Peyer's patch (tissue), 4 donors: Measurements from ENCODE around the gene MXRA8.

ENCODE experiments used
- POLR2A ChIP-seq, 2 donors: fragments of 450-650 bp; IDR thresholded peaks; one replicate each; pipeline ENCODE4 v1.5.1; 2017; ENCODE audit warnings: antibody characterized with exemption in 2 of 2, mild to moderate bottlenecking in 2 of 2, moderate library complexity in 2 of 2
- TF ChIP-seq, protein P1 (sequence below), 6 experiments: fragments of 450-650 bp in 4 of 6; fragments of 200-600 bp in 2 of 6; sonication (generic) in 1 of 6; IDR thresholded peaks; one replicate each; pipeline ENCODE4 v1.5.1; 2017 to 2019; ENCODE audit warnings: antibody characterized with exemption in 6 of 6, mild to moderate bottlenecking in 3 of 6, moderate library complexity in 1 of 6

GRCh38 chr1:1376551-1377226 is 18.3 kb upstream of the MXRA8 start:
- TF ChIP-seq, protein P1, sequence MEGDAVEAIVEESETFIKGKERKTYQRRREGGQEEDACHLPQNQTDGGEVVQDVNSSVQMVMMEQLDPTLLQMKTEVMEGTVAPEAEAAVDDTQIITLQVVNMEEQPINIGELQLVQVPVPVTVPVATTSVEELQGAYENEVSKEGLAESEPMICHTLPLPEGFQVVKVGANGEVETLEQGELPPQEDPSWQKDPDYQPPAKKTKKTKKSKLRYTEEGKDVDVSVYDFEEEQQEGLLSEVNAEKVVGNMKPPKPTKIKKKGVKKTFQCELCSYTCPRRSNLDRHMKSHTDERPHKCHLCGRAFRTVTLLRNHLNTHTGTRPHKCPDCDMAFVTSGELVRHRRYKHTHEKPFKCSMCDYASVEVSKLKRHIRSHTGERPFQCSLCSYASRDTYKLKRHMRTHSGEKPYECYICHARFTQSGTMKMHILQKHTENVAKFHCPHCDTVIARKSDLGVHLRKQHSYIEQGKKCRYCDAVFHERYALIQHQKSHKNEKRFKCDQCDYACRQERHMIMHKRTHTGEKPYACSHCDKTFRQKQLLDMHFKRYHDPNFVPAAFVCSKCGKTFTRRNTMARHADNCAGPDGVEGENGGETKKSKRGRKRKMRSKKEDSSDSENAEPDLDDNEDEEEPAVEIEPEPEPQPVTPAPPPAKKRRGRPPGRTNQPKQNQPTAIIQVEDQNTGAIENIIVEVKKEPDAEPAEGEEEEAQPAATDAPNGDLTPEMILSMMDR (IDR thresholded peaks at IDR 0.05), result no peak
- TF ChIP-seq POLR2A (IDR thresholded peaks at IDR 0.05), result no peak
